Measurements from ENCODE around the gene ARMH3.

DNA sequence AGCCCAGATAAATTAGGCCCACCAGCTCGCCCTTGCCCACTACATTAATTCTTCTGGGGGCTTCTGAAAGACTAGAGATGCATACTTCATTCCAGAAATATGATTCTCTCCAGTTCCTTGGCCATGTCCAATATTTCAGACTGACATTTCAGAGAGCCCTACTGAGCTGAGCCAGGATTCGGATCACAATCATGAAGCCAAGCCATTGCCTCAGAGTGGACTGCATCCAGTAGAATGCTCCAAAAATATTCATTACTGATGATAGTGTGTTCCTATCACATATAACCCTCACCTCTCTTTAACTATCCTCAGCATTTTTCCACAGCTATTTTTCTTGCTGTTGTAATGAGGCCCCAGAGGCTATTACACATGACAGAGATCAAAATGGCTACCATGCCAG is 38.7 kb downstream of the ARMH3 start:
- TF ChIP-seq, protein P1, sequence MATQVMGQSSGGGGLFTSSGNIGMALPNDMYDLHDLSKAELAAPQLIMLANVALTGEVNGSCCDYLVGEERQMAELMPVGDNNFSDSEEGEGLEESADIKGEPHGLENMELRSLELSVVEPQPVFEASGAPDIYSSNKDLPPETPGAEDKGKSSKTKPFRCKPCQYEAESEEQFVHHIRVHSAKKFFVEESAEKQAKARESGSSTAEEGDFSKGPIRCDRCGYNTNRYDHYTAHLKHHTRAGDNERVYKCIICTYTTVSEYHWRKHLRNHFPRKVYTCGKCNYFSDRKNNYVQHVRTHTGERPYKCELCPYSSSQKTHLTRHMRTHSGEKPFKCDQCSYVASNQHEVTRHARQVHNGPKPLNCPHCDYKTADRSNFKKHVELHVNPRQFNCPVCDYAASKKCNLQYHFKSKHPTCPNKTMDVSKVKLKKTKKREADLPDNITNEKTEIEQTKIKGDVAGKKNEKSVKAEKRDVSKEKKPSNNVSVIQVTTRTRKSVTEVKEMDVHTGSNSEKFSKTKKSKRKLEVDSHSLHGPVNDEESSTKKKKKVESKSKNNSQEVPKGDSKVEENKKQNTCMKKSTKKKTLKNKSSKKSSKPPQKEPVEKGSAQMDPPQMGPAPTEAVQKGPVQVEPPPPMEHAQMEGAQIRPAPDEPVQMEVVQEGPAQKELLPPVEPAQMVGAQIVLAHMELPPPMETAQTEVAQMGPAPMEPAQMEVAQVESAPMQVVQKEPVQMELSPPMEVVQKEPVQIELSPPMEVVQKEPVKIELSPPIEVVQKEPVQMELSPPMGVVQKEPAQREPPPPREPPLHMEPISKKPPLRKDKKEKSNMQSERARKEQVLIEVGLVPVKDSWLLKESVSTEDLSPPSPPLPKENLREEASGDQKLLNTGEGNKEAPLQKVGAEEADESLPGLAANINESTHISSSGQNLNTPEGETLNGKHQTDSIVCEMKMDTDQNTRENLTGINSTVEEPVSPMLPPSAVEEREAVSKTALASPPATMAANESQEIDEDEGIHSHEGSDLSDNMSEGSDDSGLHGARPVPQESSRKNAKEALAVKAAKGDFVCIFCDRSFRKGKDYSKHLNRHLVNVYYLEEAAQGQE (IDR thresholded peaks at IDR 0.05; ENCODE audit: unreplicated experiment), result no peak
- TF ChIP-seq, protein P2, sequence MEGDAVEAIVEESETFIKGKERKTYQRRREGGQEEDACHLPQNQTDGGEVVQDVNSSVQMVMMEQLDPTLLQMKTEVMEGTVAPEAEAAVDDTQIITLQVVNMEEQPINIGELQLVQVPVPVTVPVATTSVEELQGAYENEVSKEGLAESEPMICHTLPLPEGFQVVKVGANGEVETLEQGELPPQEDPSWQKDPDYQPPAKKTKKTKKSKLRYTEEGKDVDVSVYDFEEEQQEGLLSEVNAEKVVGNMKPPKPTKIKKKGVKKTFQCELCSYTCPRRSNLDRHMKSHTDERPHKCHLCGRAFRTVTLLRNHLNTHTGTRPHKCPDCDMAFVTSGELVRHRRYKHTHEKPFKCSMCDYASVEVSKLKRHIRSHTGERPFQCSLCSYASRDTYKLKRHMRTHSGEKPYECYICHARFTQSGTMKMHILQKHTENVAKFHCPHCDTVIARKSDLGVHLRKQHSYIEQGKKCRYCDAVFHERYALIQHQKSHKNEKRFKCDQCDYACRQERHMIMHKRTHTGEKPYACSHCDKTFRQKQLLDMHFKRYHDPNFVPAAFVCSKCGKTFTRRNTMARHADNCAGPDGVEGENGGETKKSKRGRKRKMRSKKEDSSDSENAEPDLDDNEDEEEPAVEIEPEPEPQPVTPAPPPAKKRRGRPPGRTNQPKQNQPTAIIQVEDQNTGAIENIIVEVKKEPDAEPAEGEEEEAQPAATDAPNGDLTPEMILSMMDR (conservative IDR thresholded peaks at IDR 0.05; ENCODE audit: low read depth in 2 of 2), result no peak
- TF ChIP-seq EZH2 (IDR thresholded peaks at IDR 0.05; ENCODE audit: low read depth, unreplicated experiment) (no peak), JUNB (IDR thresholded peaks at IDR 0.05; ENCODE audit: unreplicated experiment) (no peak), EZH2phosphoT487 (IDR thresholded peaks at IDR 0.05; ENCODE audit: unreplicated experiment) (no peak), NANOG (IDR thresholded peaks at IDR 0.05; ENCODE audit: borderline replicate concordance) (no peak)
- TF ChIP-seq, protein P3, sequence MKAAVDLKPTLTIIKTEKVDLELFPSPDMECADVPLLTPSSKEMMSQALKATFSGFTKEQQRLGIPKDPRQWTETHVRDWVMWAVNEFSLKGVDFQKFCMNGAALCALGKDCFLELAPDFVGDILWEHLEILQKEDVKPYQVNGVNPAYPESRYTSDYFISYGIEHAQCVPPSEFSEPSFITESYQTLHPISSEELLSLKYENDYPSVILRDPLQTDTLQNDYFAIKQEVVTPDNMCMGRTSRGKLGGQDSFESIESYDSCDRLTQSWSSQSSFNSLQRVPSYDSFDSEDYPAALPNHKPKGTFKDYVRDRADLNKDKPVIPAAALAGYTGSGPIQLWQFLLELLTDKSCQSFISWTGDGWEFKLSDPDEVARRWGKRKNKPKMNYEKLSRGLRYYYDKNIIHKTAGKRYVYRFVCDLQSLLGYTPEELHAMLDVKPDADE (IDR thresholded peaks at IDR 0.05), result no peak
